Stimulated activated CD4-positive, alpha-beta T cell treated with anti-CD3 and anti-CD28 coated beads, TNF-alpha, amount 100 ng/mL, for 24 hours (primary cell): ENCODE results near the gene TEC.
A peak's percentile ranks its signal among the peaks of the same experiment; 100 is the strongest.

ENCODE experiments used
- DNase-seq, 3 experiments: peaks; one replicate each; pipeline ENCODE4 v3.0.0-alpha.2; 2020; ENCODE audit warnings: low read depth in 3 of 3

The TEC gene

DNA sequence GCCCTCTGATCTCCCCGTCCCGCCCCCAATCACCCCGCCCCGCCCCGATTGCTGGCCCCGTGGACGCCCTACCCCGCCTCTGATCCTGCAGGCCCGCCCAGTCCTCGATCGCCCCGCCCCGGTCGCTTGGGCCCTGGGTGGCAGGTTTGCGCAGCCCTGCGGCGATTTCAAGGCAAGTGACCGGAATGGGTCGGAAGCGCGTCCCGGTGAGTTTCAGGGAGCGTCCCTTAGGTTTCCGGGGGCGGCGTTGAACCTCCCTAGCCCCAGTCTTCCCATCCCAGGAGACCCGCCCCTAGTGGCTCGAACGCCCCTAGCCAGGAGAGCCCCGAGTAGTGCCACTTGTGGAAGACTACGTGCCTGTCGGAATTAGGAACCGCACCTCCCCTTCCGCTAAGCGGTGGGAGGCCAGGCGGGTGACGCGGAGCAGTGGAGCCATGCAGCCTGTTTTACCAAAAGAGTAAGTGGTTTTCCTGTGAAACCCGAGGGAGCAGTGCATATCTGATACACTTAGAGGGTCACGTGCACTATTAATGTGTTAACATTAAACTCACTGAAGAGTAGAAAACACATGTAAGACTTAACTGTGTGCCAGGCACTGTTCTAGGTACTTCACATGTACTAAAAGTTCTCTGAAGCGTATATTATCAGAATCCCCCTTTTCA is 354 bp upstream of the TEC start:
- peak; percentile 77 to 94 (median 80) for DNase-seq

DNA sequence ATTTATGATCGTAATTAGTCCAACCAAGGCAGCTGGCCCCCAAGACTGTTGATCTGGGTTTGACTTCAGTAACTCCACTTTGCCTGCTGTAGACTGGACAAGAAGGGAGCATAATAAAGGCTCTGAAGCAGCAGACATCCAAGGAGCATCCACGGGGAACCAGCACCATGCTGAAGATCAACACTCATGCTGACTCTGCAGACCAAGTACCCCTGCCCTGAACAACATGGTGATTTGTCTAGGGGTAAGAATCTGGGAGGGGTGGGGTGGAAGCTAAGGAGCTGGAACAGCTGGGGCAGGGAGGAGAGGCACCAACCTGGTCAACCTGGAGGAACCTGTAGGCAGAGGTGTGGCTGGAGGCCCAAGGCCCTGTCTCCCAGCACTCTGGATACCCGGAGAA is 2.1 kb downstream of the TEC start:
- DNase-seq: no peak

DNA sequence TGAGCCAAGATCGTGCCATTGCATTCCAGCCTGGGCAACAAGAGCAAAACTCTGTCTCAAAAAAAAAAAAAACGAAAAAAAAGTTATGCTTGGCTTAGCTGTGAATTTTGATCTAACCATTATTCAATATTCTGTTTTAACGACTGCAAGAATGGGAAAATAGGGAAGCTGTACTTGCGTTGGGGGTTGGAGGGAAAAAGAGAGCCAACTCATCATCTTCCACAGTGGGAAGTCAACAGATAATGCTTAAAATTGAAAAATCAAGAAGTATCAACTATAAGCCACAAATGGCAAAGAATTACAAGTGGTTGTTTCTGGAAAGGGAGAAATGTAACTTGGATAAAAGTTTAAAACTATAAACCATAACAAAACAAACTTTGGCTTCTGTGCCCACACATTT is 2.9 kb downstream of the TEC start:
- no peak for DNase-seq

DNA sequence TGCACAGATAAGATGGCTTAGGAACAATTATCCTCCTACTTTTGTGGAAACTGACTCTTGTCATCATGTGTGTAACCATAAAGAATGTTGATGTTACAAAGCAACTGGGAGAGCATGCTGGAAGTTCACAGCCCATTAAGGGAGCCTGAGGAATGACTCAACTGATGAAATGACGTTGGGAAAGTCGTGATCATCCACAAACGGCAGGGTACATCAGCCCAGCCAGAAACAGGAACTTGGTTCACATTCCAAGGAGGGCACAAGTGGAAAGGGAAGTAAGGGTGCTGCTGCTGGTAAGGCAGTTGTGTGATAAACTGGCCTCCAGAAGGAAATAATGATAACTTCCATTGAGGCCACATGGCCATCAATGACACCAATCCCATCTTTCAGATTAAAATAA is 6.7 kb downstream of the TEC start:
- DNase-seq: no peak

DNA sequence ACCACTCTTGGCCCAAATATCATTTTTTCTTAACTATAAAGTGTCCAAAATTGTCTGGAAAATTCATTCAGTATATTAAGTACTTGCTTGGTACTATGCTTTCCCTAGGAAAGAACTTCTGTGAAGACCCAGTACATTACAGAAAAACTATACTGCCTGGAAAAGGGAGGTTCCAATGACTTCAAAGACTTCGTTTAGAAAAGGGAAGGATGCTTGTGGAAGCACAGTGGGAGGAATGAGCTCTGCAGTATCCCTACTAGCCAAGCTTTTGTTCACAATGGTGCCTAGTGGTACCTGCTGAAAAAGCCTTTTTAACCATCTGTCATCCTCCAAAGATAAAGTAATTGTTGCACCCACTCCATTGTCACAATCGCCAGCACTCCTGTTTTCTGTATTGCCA is 7.2 kb downstream of the TEC start:
- DNase-seq: no peak

DNA sequence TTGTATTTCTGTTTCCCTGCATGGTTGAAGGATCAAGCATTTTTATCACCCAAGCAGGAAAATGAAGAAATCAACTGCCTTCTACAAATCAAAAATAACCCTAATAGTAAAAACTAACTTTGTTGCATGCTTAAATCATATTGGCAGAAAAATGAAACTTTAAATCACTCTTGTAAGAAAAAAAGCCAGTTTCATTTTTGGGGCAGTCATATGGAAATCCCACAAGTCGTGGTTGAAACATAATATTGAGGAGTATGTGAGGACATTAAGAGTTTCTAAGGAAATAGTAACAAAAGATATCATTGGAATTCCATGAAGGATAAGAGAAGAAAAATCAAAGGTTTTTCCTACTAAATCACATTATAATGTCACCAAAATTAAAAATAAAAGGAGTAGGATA is 8.4 kb downstream of the TEC start:
- no peak for DNase-seq

DNA sequence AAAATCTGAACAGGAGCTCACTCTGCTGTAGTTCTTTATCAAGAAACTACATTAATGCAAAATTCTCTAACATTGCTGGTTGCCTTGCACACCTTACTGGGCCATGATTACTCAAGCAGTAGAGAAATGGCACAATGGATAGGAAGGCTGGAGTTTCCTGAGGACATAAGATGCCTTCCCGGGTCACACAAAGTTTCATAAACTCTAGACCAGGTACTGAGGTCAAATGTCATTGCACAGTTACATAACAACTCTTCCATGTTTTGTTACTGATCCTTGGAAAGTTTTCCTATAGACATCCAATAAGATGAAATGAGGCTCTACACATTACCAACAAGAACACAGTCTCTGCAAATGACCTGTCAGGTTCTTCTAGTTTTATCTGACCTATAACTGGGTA is 9.9 kb downstream of the TEC start:
- DNase-seq: no peak

DNA sequence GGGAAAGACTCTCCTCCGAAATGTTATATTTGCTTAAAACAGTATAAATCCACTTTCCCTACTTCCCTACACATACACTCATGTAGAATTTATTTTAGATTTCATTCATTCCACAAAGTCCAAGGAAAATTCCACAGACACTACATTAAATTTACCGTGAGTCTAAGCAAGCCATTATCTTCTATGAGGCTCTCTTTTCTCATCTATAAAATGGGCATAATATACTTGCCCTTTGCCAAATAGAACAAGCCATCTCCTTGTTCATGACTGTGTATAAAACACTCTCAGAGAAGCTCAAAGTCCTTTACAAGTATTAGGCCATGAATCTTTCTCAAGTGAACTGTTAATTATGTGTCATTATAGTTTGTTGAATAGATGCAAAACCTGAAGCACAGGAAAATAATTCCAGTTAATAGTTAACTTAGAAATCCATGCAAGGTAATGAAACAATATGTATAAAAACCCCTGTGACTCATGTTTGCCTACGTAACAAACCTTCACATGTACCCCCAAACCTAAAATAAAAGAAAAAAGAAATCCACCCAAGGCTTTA is 10.7 kb downstream of the TEC start:
- no peak for DNase-seq

DNA sequence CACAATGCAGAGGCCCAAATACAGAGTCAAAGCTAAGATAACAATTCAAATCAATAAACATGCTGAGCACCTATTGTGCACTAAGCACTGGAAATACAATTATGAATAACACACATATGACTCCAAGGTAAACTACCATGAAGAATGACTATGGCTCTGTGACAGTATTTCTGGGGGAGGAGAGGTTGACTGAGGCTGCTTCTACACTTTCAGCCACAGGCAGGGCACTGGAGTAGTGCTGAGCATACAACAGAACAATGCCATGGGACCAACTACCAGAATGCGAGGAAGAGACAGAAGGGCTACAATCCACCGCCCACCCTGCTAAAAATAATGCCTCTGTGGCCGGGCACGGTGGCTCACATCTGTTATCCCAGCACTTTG is 13.7 kb downstream of the TEC start:
- DNase-seq: no peak

DNA sequence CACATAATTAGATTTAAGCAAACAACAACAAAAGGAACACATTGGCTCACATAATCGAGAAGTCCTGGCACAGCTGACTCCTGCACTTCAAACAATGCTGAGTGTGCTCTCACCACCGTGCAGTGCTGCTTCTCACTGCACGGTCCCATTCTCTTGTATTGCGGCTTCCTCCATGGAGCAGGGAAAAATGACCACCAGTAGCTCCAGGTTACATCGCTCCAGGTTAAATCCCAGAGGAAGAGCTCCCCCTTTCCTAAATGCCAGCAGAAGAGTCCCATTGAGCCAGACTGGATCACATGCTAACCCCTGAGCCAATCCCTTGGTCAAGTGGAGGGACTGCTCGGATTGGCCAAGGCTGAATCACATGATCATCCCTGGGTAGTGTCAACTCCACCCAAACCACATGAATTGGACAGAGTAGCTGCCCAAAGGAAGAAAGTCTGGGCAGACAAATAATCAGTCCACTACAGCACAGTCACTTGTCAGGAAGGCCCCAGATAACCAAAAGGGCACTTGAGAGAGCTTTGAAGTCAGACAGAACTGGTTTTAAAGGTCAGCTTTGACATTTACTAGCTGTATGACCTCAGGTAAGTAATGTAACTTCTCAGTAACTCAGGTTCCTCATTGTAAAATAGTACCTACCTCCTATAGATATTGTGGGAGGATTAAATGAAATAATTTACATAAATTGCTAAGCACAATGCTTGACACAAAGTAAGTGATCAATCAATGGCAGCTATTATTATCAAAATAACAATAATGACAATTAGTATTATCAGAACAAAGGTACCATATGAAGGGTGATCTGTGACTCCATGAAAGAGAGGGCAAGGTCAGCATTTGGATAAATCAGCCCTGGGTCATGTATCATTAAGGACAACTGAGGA is 14.3 kb downstream of the TEC start:
- no peak for DNase-seq

DNA sequence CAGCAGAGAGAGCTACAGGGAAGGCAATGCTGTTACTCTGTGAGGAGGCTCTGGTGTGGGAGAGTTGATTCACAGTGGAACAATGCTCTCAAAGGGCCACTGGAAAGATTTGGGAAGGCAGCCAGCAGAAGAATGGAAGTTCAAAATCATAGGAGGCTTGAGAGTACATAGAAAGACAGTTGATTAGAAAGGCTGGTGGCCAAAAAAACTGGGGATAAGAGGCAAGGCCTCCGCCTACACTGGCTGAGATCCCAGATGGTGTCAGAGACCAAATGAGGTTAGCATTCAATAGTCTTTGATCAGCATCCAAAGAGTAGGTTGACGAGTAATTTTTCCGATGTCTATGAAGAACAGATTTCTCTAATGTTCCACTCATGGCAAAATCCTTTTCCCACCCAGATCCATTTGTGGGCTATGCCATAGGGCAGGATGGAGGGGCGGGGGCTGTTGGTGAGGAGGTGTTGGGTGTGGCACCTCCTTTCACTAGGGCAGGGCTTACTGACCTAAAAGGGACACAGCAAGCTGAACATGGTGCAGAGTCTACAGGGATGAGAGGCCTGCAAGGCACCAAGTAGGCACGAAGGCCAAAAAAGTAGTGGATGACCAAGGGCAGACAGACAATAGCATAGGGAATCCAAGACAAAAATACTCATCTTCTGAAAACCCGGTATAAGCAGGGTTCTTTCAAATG is 15.1 kb downstream of the TEC start:
- DNase-seq: no peak

DNA sequence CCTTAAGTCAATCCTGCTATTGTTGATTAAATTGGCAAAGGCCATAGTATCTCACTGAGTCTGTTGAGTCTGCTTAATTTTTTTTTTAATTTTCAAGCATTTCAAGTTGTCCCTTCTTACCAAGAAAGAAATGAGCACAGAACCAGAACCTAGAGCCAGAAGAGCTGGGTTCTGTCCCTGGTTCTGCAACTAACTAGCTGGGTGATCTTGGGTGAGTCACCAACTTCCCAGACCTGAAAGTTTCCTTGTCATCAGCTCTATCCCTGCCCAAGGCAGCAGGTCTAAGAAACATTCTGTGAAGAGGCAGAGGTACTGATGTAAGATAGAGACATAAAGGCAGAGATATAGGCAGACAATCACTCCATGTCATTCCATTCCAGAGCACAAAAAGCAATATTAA is 17.3 kb downstream of the TEC start:
- DNase-seq: no peak

DNA sequence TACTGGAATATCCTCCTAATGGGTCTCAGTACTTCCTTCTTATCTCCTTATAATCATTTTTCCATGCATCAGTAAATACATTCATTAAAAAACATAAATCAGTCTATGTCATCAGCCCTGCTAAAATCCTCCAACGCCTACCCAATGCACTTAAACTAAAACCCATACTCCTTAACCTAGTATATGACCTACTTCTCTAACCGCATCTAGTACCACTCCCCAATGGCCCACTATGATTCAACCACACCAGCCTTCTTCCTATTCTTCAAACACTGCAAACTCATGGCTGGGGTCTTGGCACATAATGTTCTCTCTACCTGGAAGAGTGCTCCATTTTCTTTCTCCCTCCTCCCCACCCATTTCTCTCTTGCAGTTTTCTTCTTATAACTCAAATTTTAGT is 18.7 kb downstream of the TEC start:
- DNase-seq: no peak

DNA sequence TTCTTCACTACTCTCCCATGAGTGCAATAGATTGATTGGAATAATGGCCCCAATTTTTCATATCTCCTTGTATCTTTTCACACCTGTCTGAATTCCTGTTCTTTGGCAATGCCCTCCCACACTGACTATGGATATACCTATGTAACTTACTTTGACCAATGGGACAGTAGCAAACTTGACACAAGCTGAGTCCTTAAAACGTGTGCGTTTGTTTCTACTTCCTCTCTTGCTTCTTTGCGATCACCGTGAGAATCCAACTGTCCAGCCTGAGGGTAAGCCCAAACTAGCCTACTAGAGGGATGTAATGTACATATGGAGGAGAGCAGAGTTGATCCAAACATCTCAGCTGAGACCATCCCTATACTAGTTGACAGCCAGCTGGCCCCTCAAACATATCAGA is 19.3 kb downstream of the TEC start:
- no peak for DNase-seq

DNA sequence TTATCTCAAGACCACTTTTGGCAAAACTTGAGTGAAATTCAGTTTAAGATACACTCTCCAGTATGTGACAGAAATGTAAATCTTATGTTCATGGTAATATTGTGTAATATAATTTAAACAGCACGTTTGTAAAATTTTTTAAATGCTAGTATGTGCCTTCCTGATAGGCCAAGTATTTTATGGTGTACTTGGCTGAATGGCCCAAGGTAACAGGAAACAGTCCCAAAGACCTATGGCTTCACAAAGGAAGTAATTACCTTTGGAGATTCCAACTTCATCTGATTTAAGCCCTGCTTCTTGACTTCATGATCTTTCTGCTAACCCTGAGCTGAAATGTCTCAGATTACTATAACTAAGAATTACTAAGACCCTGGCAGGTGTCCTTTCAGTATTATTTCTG is 20.3 kb downstream of the TEC start:
- DNase-seq: no peak

DNA sequence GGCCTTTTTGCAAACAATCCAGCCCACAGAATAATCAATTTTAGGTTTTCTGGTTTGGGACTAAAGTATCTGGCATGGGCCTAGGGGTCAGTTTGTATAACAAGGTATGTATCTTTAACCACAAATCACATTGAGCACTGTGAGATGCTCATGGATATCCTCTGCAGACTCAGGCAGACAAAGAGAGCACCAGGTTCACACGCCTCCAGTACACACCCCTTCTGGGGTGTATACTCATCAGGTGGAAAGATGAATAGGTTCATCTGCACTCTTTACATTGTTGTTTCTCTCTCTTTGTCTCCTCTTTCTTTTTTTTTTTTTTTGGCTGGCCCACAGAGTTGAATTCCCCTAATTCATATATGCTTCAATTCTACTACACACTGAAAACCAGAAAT is 21.1 kb downstream of the TEC start:
- no peak for DNase-seq

DNA sequence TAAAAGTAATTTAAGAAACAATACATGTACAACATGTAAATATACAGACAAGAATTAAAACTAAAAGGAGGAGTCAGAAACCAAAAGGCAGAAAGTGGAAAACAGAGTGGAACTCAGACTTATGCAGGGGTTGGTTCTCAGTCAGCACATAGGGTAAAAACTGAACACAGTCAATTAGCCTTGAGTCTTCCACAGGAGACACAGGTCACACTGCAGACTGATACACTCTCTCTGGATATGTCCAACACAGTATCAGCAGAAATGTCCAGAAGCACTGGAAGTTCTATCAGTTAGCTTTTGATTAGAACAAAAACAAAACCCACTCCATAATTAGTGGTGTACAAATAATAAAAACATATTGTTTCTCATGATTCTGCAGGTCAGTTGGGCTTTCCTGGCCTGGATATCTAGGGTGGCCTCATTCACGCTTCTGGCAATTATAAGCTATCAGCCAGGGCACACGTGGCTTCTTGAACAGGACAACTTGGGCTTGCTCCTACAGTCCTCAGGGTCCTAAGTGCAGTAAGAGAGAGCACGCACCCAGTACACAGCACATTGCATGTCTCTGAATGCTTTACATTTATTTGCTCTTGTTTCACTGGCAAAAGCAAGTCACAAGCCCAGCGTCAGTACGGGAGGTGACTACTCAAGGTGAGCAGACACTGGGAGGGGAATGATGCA is 21.6 kb downstream of the TEC start:
- no peak for DNase-seq

DNA sequence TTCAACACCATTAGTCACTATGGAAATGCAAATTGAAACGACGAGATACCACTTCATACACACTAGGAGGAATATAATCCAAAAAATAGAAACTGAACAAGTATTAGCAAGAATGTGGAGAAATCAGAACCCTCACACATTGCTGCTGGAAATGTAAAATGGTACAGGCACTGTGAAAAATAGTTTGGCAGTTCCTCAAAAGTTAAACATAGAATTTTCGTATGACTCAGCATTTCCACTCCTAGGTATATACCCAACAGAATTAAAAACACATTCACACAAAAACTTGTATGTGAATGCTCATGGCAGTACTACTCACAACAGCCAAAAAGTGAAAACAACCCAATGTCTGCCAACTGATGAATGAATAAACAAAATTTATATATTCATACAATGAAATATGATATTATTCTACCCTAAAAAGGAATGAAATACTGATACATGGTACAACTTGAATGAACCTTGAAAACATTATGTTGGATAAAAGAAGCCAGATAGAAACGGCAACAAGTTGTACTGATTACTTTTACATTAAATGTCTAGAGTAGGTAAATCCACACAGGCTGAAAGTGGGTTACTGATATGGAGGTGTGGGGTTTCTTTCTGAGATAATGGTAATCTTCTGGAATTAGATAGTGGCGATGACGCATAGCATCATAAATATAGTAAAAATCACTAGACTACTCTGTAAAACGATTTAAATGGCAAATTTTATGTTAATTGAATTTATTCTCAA is 22.3 kb downstream of the TEC start:
- DNase-seq: no peak

DNA sequence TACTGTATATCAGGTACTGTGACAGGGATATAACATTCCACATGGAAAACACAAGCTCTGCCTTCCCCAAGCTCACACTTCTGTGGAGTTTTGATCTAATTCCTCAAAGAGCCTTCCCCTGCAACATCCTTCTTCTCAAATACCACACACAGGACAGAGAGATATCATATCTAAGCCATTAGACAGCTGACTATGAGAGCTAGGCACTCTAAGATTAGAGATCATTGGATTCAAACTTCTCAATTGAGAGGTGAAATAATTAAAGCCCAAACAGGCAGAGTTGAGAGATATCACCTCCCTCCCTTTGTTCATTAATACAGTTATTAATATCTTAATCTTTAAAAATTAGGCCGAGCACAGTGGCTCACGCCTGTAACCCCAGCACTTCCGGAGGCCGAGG is 25.0 kb downstream of the TEC start:
- no peak for DNase-seq

DNA sequence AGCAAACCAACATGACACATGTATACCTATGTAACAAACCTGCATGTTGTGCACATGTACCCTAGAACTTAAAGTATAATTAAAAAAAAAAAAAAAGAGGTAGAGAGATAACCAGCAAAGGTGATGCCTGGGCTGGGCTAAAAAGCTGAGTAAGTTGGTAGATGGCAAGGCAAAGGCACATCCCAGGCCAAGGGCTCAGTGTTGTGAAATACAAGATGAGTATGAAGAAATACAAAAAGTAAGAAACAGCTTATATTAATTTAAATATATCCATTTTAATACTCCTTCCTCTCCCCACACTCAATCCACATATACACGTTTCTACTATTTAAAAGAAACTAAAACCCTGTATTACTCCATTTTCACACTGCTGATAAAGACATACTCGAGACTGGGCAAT is 25.8 kb downstream of the TEC start:
- no peak for DNase-seq

DNA sequence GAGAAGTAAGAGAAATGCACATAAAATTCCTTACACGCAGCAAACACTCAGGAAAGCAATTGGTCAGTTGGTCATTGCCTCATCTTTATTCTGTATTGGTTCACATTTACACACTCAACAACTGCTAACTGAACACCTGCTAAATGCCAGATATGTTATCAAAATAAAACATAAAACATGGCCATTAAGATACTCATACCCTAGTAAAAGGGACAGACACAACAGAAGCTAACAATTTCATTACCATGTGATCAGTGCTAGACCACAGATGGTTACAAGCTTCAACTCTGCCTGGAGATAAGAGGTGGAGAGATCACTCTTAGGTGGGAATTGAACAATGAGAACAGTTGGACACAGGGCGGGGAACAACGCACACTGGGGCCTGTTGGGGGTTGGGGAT is 26.2 kb downstream of the TEC start:
- no peak for DNase-seq
